ENCODE measurements around the gene GSG1L2. TPM values are rescaled to one million over a fixed set of nuclear protein-coding genes. Genes with fewer than 3 reads are reported as not detected.

GSG1L2 gene
- total and polyA plus RNA-seq, 2 of the 13 experiments (the other 11 are each of a cell fraction or from before 2014, with no cell fraction given) = not detected

DNA sequence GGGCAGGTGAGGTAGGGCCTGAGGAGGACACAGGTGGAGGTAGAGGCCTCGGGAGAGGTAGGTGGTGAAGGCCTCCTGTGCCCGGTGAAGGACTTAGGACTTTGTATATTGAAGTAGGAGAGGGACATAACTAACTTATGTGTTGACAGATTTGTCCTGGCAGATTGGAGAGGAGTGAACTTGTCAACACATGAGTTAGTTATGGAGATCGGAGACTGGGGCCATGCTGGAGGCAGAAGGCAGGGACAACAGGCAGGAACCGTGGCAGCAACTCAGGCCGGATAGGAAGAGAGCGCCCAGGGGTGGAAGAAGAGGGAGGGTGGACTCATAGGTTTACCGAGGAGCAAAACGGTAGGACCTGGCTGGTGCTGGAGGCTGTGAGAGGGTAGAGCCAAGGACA, 22.3 kb upstream of the GSG1L2 start:
- H3K9me3 ChIP-seq (ENCODE audit: low read length) = no peaks in the 10 kb centered on the region
- no peak overlapping the region for H3K27ac ChIP-seq (ENCODE audit: extremely low read length, insufficient read depth, low read length)
- FAIRE-seq = no peak
- no peak for DNase-seq (ENCODE audit: low spot score)
- ATAC-seq = no peak
- no peaks in the 10 kb centered on the region for H4K20me1 ChIP-seq (ENCODE audit: insufficient read depth, low read length)
- H3K9ac ChIP-seq (ENCODE audit: insufficient read depth, low read depth, low read length) = no peak overlapping the region
- WGBS (ENCODE audit: low lambda C conversion rate) = 46% methylated on average over 8 of the region's 8 CpGs
- H3K4me2 ChIP-seq (ENCODE audit: low read depth, low read length) = no peak overlapping the region
- no peaks in the 10 kb centered on the region for H3K79me2 ChIP-seq (ENCODE audit: insufficient read depth, low read length)
- H3K4me1 ChIP-seq (ENCODE audit: insufficient read depth, low read length) = peaks cover 27% of the 10 kb centered on the region
- CTCF ChIA-PET (ENCODE audit: low intra/inter-chr PET ratio, low total read pairs) = no interaction called here
- no peak for TF ChIP-seq ZNF225 (CRISPR knock-in tag; IDR thresholded peaks at IDR 0.05)
- TF ChIP-seq BCL6 (CRISPR knock-in tag; IDR thresholded peaks at IDR 0.05) = no peak
- no peak for TF ChIP-seq SKI (IDR thresholded peaks at IDR 0.05; ENCODE audit: partially characterized antibody)
- no peak for TF ChIP-seq ISX (CRISPR knock-in tag; conservative IDR thresholded peaks at IDR 0.05)
- no peak for TF ChIP-seq SMARCE1 (IDR thresholded peaks at IDR 0.05; ENCODE audit: borderline replicate concordance)
- no peak for TF ChIP-seq HES4 (CRISPR knock-in tag; IDR thresholded peaks at IDR 0.05; ENCODE audit: borderline replicate concordance)
- TF ChIP-seq MIER3 (CRISPR knock-in tag; IDR thresholded peaks at IDR 0.05; ENCODE audit: borderline replicate concordance) = no peak
- TF ChIP-seq, protein P1, sequence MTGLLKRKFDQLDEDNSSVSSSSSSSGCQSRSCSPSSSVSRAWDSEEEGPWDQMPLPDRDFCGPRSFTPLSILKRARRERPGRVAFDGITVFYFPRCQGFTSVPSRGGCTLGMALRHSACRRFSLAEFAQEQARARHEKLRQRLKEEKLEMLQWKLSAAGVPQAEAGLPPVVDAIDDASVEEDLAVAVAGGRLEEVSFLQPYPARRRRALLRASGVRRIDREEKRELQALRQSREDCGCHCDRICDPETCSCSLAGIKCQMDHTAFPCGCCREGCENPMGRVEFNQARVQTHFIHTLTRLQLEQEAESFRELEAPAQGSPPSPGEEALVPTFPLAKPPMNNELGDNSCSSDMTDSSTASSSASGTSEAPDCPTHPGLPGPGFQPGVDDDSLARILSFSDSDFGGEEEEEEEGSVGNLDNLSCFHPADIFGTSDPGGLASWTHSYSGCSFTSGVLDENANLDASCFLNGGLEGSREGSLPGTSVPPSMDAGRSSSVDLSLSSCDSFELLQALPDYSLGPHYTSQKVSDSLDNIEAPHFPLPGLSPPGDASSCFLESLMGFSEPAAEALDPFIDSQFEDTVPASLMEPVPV (CRISPR knock-in tag; IDR thresholded peaks at IDR 0.05) = no peak
- no peak for TF ChIP-seq ZFP36 (IDR thresholded peaks at IDR 0.05; ENCODE audit: borderline replicate concordance, low read depth, low read length, partially characterized antibody)
- no peak for TF ChIP-seq ZNF75D (CRISPR knock-in tag; IDR thresholded peaks at IDR 0.05; ENCODE audit: borderline replicate concordance)
- no peak for TF ChIP-seq FOXA1 (IDR thresholded peaks at IDR 0.05)
- no peak for TF ChIP-seq FOXA1 (CRISPR knock-in tag; IDR thresholded peaks at IDR 0.05)
- TF ChIP-seq ZNF780A (CRISPR knock-in tag; IDR thresholded peaks at IDR 0.05) = no peak
- BruUV-seq (replicated peaks) = no TSS peak
- in situ Hi-C loops (cut with HindIII; ENCODE audit: extremely low pct_ligation_motif_present, low pct_unique_long_range_greater_than_20kb) (no loop called here), intact Hi-C loops (cut with micrococcal nuclease; ENCODE audit: unreplicated experiment) (no loop called here)
- H3K4me3 ChIP-seq (replicated peaks in 1 of 3; ENCODE audit: insufficient read depth in 1 of 3, low read depth in 2 of 3, low read length in 3 of 3) = no peak overlapping the region
- no peaks in the 10 kb centered on the region; a peak in 1 of 5 replicates for H3K27me3 ChIP-seq (ENCODE audit: control insufficient read depth in 1 of 2, insufficient read depth in 2 of 2, low read length in 2 of 2)
- H2AFZ ChIP-seq (ENCODE audit: low read length) = no peak overlapping the region
- POLR2A ChIA-PET = no interaction called here
- H3K36me3 ChIP-seq (replicated peaks in 1 of 2; ENCODE audit: control insufficient read depth in 1 of 2, insufficient read depth in 2 of 2, low read length in 2 of 2) = no peaks in the 10 kb centered on the region
